Measurements from ENCODE around the gene GPC6. TPM values are rescaled to one million over a fixed set of nuclear protein-coding genes. Genes with fewer than 3 reads are reported as not detected.

GPC6 gene
- total RNA-seq, 1 experiment from 2014 or later = not detected

DNA sequence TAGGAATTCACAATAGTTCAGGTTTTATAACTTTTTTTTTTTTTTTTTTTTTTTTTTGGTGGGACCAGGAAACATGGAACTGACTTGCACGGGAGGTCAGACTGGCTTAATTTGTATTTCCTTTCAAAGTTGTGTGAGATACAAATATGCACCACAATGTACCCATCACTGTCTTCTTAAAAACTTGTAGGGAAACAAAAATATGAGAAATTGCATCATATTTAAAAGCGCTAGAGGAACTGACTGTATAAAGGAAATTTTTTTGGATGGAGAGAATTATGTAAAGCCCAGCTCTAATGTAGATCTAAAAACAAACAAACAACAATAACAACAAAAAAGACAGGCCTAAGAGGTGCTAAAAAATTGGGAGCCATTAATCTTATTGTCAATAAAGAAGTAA, 1006.3 kb downstream of the GPC6 start:
- H3K27ac Mint-ChIP-seq (ENCODE audit: unreplicated experiment) = no peak overlapping the region
- no peaks in the 10 kb centered on the region for H3K27me3 Mint-ChIP-seq (ENCODE audit: unreplicated experiment)
- TF ChIP-seq, protein P1, sequence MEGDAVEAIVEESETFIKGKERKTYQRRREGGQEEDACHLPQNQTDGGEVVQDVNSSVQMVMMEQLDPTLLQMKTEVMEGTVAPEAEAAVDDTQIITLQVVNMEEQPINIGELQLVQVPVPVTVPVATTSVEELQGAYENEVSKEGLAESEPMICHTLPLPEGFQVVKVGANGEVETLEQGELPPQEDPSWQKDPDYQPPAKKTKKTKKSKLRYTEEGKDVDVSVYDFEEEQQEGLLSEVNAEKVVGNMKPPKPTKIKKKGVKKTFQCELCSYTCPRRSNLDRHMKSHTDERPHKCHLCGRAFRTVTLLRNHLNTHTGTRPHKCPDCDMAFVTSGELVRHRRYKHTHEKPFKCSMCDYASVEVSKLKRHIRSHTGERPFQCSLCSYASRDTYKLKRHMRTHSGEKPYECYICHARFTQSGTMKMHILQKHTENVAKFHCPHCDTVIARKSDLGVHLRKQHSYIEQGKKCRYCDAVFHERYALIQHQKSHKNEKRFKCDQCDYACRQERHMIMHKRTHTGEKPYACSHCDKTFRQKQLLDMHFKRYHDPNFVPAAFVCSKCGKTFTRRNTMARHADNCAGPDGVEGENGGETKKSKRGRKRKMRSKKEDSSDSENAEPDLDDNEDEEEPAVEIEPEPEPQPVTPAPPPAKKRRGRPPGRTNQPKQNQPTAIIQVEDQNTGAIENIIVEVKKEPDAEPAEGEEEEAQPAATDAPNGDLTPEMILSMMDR (IDR thresholded peaks at IDR 0.05; ENCODE audit: unreplicated experiment) = no peak
- intact Hi-C loops (cut with micrococcal nuclease; ENCODE audit: unreplicated experiment) = no loop called here
- CTCF ChIA-PET = no interaction called here
- no peak for DNase-seq
- H3K36me3 Mint-ChIP-seq (ENCODE audit: insufficient read depth, unreplicated experiment) = no peaks in the 10 kb centered on the region
- BruUV-seq (replicated peaks) = no TSS peak
- H3K4me3 Mint-ChIP-seq (ENCODE audit: low read depth, unreplicated experiment) = no peak overlapping the region
- H3K4me1 Mint-ChIP-seq (ENCODE audit: low read depth, unreplicated experiment) = no peaks in the 10 kb centered on the region
- H3K9me3 Mint-ChIP-seq (ENCODE audit: low read depth, unreplicated experiment) = peaks cover 7% of the 10 kb centered on the region

DNA sequence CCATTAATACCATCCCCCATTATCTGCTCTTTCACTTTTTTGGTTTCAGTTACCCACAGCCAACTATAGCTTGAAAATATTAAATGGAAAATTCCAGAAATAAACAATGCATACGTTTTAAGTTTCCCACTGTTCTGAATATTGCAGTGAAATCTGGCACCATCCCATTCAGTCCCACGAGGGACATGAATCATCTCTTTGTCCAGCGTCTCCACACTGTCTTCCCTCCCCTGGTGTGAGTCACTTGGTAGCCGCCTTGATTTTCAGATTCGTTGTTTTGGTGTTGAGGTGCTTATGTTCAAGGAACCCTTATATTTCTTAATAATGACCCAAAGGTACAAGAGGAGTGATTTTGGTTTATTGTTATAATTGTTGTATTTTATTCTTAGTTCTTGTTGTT, 1006.8 kb downstream of the GPC6 start:
- H3K9me3 Mint-ChIP-seq (ENCODE audit: low read depth, unreplicated experiment) = peaks cover 7% of the 10 kb centered on the region
- no peak overlapping the region for H3K4me3 Mint-ChIP-seq (ENCODE audit: low read depth, unreplicated experiment)
- DNase-seq = no peak
- no peak overlapping the region for H3K27ac Mint-ChIP-seq (ENCODE audit: unreplicated experiment)
- no TSS peak for BruUV-seq (replicated peaks)
- intact Hi-C loops (cut with micrococcal nuclease; ENCODE audit: unreplicated experiment) = no loop called here
- TF ChIP-seq, protein P1 (IDR thresholded peaks at IDR 0.05; ENCODE audit: unreplicated experiment) = no peak
- CTCF ChIA-PET = no interaction called here
- H3K4me1 Mint-ChIP-seq (ENCODE audit: low read depth, unreplicated experiment) = no peaks in the 10 kb centered on the region
- no peaks in the 10 kb centered on the region for H3K27me3 Mint-ChIP-seq (ENCODE audit: unreplicated experiment)
- no peaks in the 10 kb centered on the region for H3K36me3 Mint-ChIP-seq (ENCODE audit: insufficient read depth, unreplicated experiment)

DNA sequence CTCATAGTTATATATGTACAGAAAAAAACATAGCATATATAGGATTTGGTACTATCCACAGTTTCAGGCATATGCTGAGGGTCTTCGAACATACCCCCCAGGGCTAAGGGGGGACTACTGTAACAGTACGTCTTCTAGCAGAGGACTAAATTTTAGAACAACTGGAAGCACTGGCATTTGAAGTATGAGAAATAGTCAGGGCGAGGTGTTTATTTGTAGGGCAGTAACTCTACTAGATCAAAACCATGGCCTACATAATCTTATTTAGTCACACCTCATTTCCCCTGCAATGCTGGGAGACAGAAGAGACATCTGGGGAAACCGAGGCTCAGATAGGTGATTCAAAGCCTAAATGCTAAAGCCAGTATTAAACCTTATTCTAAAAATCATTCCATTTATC, 1007.2 kb downstream of the GPC6 start:
- no TSS peak for BruUV-seq (replicated peaks)
- Mint-ChIP-seq H3K27ac (ENCODE audit: unreplicated experiment) (no peak overlapping the region), H3K4me3 (ENCODE audit: low read depth, unreplicated experiment) (no peak overlapping the region), H3K36me3 (ENCODE audit: insufficient read depth, unreplicated experiment) (no peaks in the 10 kb centered on the region), H3K4me1 (ENCODE audit: low read depth, unreplicated experiment) (no peaks in the 10 kb centered on the region), H3K9me3 (ENCODE audit: low read depth, unreplicated experiment) (peaks cover 7% of the 10 kb centered on the region), H3K27me3 (ENCODE audit: unreplicated experiment) (no peaks in the 10 kb centered on the region)
- no peak for DNase-seq
- TF ChIP-seq, protein P1 (IDR thresholded peaks at IDR 0.05; ENCODE audit: unreplicated experiment) = no peak
- CTCF ChIA-PET = no interaction called here
- intact Hi-C loops (cut with micrococcal nuclease; ENCODE audit: unreplicated experiment) = no loop called here

DNA sequence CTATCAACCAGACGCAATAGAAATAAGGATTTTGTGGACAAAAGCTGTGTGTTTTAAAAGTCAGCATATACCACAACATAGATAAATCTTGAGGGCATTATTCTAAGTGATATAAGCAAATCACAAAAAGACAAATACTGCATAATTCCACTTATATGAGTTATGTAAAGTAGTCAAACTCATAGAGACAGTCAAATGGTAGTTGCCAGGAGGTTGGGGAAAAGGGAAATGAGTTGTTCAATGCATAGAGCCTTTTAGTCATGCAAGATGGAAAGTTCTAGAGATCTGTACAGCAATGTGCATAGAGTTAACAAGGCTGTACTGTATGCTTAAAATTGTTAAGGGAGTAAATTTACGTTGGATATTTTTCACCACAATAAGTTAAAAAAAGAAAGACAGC, 1008.1 kb downstream of the GPC6 start:
- H3K9me3 Mint-ChIP-seq (ENCODE audit: low read depth, unreplicated experiment) = peaks cover 7% of the 10 kb centered on the region
- CTCF ChIA-PET = no interaction called here
- no peaks in the 10 kb centered on the region for H3K4me1 Mint-ChIP-seq (ENCODE audit: low read depth, unreplicated experiment)
- no TSS peak for BruUV-seq (replicated peaks)
- TF ChIP-seq, protein P1 (IDR thresholded peaks at IDR 0.05; ENCODE audit: unreplicated experiment) = no peak
- no peaks in the 10 kb centered on the region for H3K36me3 Mint-ChIP-seq (ENCODE audit: insufficient read depth, unreplicated experiment)
- H3K27ac Mint-ChIP-seq (ENCODE audit: unreplicated experiment) = no peak overlapping the region
- no peak for DNase-seq
- no peak overlapping the region for H3K4me3 Mint-ChIP-seq (ENCODE audit: low read depth, unreplicated experiment)
- intact Hi-C loops (cut with micrococcal nuclease; ENCODE audit: unreplicated experiment) = no loop called here
- no peaks in the 10 kb centered on the region for H3K27me3 Mint-ChIP-seq (ENCODE audit: unreplicated experiment)

DNA sequence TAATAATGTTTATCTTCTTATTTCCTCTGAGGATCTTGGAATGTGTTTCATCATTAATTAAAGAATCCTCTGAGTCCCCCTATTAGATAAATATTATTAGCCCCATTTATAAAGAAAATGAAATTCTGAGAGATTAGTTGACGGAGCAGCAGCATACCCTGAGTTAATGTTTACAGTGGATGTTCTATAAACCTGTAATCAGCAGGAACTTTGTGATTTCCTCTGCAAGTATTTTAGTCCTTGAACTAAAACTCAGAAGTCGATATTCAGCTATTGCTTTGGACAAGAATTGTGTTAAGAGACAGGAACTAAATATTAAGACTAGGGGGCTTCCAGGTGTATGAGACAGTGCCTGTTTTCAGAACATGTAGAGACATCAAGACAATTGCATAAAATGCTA, 1009.5 kb downstream of the GPC6 start:
- TF ChIP-seq, protein P1 (IDR thresholded peaks at IDR 0.05; ENCODE audit: unreplicated experiment) = no peak
- no peak overlapping the region for H3K4me3 Mint-ChIP-seq (ENCODE audit: low read depth, unreplicated experiment)

More for the DNA sequence above, 1009.5 kb downstream of the GPC6 start:
- CTCF ChIA-PET = no interaction called here
- Mint-ChIP-seq H3K27me3 (ENCODE audit: unreplicated experiment) (no peaks in the 10 kb centered on the region), H3K9me3 (ENCODE audit: low read depth, unreplicated experiment) (peaks cover 7% of the 10 kb centered on the region), H3K36me3 (ENCODE audit: insufficient read depth, unreplicated experiment) (no peaks in the 10 kb centered on the region), H3K27ac (ENCODE audit: unreplicated experiment) (no peak overlapping the region), H3K4me1 (ENCODE audit: low read depth, unreplicated experiment) (no peaks in the 10 kb centered on the region)
- DNase-seq = no peak
- intact Hi-C loops (cut with micrococcal nuclease; ENCODE audit: unreplicated experiment) = no loop called here
- BruUV-seq (replicated peaks) = no TSS peak

All from Calu3 (cell line).